Measurements from ENCODE around the gene ATP8A2. TPM values are rescaled to one million over a fixed set of nuclear protein-coding genes. Genes with fewer than 3 reads are reported as not detected.

Gene ATP8A2
- polyA plus RNA-seq, 3 donors: not detected

DNA sequence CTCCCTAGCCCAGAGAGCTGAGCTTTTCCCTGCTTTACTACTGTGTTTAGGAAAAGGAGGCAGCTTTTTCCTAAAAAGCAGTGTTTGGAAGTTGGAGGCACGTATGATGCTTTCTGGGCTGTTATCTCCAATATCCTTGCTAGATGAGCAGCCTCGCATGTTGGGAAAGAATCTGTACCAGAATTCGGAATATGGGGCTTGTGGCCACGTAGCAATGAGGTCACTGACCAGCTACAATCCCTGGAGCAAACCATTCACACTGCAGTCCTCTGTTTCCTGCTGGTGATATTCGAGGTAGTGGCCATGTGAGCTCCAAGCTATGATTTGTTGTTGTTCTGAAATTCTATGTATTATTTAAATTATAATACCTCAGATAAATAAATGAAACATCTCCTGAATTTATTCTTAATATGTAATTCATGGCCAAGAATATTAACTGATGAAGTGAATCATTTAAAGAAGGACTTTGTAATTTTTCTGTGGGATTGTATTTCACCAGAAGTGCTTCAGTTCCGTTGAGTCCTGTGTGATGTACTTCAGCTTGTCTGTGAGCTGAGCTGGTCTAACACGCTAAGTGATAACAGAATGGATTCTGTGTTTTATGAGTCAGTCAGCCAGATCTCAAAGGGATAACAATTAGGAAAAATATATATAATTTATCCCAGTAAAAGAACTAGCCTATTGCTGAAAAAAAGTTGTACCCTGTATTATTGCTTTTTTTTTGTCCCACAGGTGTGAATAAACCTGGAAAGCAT, 360.5 kb downstream of the ATP8A2 start:
- Histone ChIP-seq H3K79me2 (ENCODE audit: insufficient read depth, low read length) (no peaks in the 10 kb centered on the region), H3K4me2 (replicated peaks; ENCODE audit: extremely low read depth, low read length, poor library complexity, severe bottlenecking) (no peak overlapping the region), H3K27ac (ENCODE audit: low read depth in 1 of 2, low read length in 2 of 2) (no peak overlapping the region), H3K9me3 (replicated peaks in 1 of 2; ENCODE audit: control insufficient read depth in 1 of 2, insufficient read depth in 1 of 2, low read length in 2 of 2) (no peaks in the 10 kb centered on the region), H3K9ac (ENCODE audit: insufficient read depth, low read length, poor library complexity, severe bottlenecking) (no peak overlapping the region), H2AFZ (ENCODE audit: insufficient read depth, low read depth, low read length, poor library complexity, severe bottlenecking) (no peak overlapping the region), H3K27me3 (ENCODE audit: control insufficient read depth in 2 of 2, insufficient read depth in 2 of 2, low read length in 2 of 2) (no peaks in the 10 kb centered on the region), H3K36me3 (replicated peaks in 1 of 2; ENCODE audit: control insufficient read depth in 1 of 2, insufficient read depth in 2 of 2, low read length in 2 of 2) (no peaks in the 10 kb centered on the region), H3K4me1 (ENCODE audit: control insufficient read depth in 1 of 2, insufficient read depth in 2 of 2, low read length in 2 of 2) (no peaks in the 10 kb centered on the region), H4K20me1 (ENCODE audit: insufficient read depth, low read length) (no peaks in the 10 kb centered on the region), H3K4me3 (replicated peaks in 1 of 3; ENCODE audit: low read depth in 2 of 3, low read length in 3 of 3) (no peak overlapping the region)
- H3K27ac Mint-ChIP-seq: no peak overlapping the region
- H3K9me3 Mint-ChIP-seq: peaks cover 0 to 4% (median 1%) of the 10 kb centered on the region in 7 donors
- intact Hi-C loops (cut with micrococcal nuclease): no loop called here
- TF ChIP-seq, protein P1, sequence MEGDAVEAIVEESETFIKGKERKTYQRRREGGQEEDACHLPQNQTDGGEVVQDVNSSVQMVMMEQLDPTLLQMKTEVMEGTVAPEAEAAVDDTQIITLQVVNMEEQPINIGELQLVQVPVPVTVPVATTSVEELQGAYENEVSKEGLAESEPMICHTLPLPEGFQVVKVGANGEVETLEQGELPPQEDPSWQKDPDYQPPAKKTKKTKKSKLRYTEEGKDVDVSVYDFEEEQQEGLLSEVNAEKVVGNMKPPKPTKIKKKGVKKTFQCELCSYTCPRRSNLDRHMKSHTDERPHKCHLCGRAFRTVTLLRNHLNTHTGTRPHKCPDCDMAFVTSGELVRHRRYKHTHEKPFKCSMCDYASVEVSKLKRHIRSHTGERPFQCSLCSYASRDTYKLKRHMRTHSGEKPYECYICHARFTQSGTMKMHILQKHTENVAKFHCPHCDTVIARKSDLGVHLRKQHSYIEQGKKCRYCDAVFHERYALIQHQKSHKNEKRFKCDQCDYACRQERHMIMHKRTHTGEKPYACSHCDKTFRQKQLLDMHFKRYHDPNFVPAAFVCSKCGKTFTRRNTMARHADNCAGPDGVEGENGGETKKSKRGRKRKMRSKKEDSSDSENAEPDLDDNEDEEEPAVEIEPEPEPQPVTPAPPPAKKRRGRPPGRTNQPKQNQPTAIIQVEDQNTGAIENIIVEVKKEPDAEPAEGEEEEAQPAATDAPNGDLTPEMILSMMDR (IDR thresholded peaks at IDR 0.05): no peak
- H3K4me1 Mint-ChIP-seq: no peaks in the 10 kb centered on the region
- H3K27me3 Mint-ChIP-seq (ENCODE audit: low read depth in 3 of 3): peaks cover 0 to 2% (median 2%) of the 10 kb centered on the region in 3 donors
- 98% methylated on average over 4 of the region's 7 CpGs for whole genome bisulfite sequencing (ENCODE audit: insufficient coverage)
- H3K4me3 Mint-ChIP-seq: no peak overlapping the region
- DNase-seq: no peak
- H3K36me3 Mint-ChIP-seq: no peaks in the 10 kb centered on the region

DNA sequence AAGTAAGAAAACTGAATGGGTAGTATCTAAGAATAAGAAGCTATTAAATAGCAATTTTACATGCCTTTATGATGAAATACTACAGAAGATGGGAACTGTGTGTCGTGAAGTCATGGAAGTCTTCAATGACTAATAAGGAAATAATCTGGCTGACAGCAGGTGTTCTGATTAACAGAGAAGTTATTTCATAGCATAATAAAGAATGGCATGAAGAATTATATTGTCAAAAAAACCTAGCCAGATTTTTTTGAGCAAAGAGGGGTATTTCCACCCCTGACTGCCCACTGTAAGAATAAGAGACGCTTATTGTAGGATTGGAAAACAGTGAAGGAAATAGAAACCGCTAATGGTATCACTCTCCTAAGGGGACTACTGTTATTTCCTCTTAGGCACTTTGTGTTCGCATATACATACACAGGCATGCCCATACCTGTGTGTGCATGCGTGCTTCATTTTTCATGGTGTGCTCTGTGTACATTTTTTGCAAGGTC, 361.3 kb downstream of the ATP8A2 start:
- Histone ChIP-seq H3K27me3 (ENCODE audit: control insufficient read depth in 2 of 2, insufficient read depth in 2 of 2, low read length in 2 of 2) (no peaks in the 10 kb centered on the region), H3K27ac (ENCODE audit: low read depth in 1 of 2, low read length in 2 of 2) (no peak overlapping the region), H4K20me1 (ENCODE audit: insufficient read depth, low read length) (no peaks in the 10 kb centered on the region), H3K4me2 (replicated peaks; ENCODE audit: extremely low read depth, low read length, poor library complexity, severe bottlenecking) (no peak overlapping the region), H3K4me3 (replicated peaks in 1 of 3; ENCODE audit: low read depth in 2 of 3, low read length in 3 of 3) (no peak overlapping the region), H3K4me1 (ENCODE audit: control insufficient read depth in 1 of 2, insufficient read depth in 2 of 2, low read length in 2 of 2) (no peaks in the 10 kb centered on the region), H3K9me3 (replicated peaks in 1 of 2; ENCODE audit: control insufficient read depth in 1 of 2, insufficient read depth in 1 of 2, low read length in 2 of 2) (no peaks in the 10 kb centered on the region), H2AFZ (ENCODE audit: insufficient read depth, low read depth, low read length, poor library complexity, severe bottlenecking) (no peak overlapping the region), H3K9ac (ENCODE audit: insufficient read depth, low read length, poor library complexity, severe bottlenecking) (no peak overlapping the region), H3K79me2 (ENCODE audit: insufficient read depth, low read length) (no peaks in the 10 kb centered on the region), H3K36me3 (replicated peaks in 1 of 2; ENCODE audit: control insufficient read depth in 1 of 2, insufficient read depth in 2 of 2, low read length in 2 of 2) (no peaks in the 10 kb centered on the region)
- 85% methylated on average over 3 of the region's 5 CpGs for WGBS (ENCODE audit: insufficient coverage)
- Mint-ChIP-seq H3K4me3 (no peak overlapping the region), H3K27ac (no peak overlapping the region), H3K9me3 (peaks cover 0 to 4% (median 1%) of the 10 kb centered on the region in 7 donors), H3K36me3 (no peaks in the 10 kb centered on the region), H3K27me3 (ENCODE audit: low read depth in 3 of 3) (peaks cover 0 to 2% (median 2%) of the 10 kb centered on the region in 3 donors), H3K4me1 (no peaks in the 10 kb centered on the region)
- DNase-seq: no peak
- intact Hi-C loops (cut with micrococcal nuclease): no loop called here
- TF ChIP-seq, protein P1 (IDR thresholded peaks at IDR 0.05): no peak

Data from CD14-positive monocyte (primary cell).